Stimulated activated CD4-positive, alpha-beta T cell treated with anti-CD3 and anti-CD28 coated beads, TNF-alpha, amount 100 ng/mL, for 24 hours (primary cell): Measurements from ENCODE around the gene PTGER1.
A peak's percentile ranks its signal among the peaks of the same experiment; 100 is the strongest.
"Not testable (repeated sequence)": the region's sequence is repeated elsewhere in the genome, so short reads cannot be mapped to it uniquely, and the experiment has no call there.

Experiments used
- DNase-seq, 3 experiments: peaks; one replicate each; pipeline ENCODE4 v3.0.0-alpha.2; 2020; ENCODE audit warnings: low read depth in 3 of 3

Gene PTGER1

DNA sequence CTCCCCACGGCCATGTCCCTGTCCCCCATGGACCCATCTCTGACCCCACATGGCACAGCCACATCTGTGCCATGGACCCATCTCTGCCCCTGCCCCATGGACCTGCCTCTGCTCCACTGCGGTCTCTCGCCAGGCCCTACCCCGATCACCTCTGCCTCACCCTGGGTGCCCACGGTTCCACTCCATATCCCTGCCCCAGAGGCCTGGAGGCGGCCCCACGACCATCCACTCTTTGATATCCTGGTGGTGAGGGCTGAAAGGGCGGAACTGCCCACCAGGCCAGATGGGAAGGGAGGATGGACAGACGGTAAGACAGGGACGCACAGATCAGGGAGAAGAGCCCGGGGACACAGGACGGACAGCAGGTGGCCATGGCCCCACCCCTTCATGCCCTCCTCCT lies 327 bp downstream of the PTGER1 start:
- no peak for DNase-seq

DNA sequence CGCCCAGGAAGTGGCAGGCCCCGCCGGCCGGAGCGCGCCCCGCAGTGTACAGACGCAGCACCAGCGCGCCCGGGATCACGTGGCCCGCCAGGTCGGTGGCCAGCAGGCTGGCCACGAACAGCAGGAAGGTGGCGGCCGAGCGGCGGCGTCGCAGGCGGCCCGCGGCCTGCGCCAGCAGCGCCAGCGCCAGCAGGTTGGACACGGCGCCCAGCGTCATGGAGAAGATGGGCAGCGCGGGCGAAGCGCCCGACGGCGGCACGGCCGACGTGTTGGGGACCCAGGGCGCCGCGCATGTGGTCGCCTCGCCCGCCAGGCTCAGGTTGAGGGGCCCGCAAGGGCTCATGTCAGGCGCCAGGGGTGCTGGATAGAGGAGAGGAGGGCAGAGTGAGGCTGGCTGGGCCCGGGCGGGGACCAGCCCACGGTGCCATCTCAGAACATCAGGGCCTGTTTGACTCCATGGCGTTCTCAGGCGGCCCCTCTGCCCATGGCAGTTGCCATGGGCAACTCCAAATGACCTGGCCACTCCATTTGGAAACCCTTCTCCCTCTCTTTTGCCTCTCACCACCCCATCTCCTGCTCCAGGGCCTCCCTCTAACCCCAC lies 1.1 kb downstream of the PTGER1 start:
- DNase-seq: no peak

DNA sequence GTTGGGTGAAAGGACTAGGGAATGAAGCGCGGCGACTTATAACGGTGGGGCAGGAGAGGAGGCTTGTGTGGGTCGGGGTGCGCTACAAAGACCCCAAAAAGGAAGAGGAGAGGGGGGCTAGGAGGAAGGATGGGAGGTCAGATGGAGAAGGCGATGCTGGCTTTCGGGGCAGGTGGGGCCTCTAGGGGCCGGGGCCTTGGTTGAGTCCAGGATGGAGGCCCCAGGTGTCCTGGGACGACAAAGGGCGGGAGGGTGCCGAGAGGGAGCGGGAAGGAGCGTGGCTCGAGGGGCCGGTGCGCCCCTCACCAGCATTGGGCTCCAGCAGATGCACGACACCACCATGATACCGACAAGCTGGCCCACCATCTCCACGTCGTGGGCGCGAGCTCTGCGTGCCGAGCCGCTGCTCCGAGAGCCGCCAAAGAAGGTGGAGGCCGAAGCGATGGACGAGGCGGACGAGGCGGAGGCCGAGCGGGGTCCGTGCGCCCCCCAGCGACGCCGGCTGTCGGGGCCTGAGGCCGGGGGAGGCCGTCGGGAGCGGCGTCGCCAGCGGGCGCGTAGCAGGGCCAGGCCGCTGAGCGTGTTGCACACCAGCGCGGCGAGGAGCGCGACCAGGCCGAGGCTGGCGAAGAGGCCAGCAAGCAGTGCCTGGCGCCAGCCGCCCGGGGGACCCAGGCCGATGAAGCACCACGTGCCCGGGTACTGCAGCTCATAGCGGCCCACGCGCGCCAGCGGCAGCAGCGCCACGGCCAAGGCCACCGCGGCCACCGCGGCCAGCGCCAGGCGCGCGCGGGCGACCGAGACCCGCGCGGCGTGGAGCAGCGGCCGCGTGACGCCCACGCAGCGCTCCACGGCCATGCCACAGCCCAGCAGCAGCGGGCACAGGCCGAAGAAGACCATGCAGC lies 1.8 kb downstream of the PTGER1 start:
- no peak for DNase-seq

DNA sequence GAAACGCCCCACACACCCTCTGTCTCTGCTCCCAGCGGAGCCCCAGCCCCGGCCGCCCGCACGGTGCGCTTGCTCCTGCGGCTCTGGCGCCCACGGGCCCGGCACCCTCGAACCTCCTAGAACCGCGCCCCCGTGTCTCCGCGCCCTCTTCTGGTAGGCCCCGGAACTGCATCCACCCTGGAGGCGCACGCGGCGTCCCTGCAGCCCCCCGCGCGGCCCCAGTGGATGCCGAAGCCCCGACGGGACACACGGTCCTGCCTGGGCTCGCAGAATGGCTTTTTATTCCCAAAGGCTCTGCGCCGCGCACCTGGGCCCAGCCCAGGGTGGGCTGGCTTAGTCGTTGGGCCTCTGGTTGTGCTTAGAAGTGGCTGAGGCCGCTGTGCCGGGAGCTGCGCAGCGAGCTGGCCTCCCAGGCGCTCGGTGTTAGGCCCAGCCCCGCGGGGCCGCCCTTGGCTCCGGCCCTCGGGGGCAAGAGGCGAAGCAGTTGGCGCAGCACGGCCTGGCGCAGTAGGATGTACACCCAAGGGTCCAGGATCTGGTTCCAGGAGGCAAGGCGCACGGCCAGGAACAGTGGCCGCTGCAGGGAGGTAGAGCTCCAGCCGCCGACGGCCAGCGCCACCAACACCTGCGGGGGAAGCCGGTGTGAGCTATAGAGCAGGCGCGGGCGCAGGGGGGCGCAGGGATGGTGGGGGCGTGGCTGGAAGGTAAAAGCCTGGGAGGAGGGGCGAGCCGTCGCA lies 2.8 kb downstream of the PTGER1 start:
- peak; percentile 71 to 86 (median 77) for DNase-seq

DNA sequence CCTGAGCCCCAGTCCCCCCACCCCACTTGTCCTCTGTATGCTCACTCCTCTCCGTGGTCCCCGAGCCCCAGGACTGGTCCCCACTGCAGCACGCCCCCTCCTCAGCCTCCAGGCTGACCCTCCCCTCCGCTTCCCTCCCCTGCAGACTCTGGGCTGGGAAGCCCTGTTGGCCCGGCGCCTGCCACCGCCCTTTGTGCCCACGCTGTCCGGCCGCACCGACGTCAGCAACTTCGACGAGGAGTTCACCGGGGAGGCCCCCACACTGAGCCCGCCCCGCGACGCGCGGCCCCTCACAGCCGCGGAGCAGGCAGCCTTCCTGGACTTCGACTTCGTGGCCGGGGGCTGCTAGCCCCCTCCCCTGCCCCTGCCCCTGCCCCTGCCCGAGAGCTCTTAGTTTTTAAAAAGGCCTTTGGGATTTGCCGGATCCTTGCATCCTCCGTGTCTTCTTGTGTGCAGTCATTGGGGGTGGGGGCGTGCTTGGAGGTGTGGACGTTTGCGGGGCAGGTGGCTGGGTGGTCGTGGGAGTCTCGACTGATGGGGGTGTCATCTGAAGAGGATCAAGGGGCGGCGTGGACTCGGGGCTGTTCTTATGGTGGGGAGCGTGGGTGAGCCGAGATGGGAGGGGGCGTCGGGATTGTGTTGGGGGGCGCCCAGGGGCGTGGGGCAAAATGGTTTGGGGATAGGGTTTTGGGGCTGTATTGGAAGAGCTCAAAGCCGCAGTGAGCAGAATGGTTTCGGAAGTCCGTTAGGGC lies 3.5 kb downstream of the PTGER1 start:
- DNase-seq: no peak

DNA sequence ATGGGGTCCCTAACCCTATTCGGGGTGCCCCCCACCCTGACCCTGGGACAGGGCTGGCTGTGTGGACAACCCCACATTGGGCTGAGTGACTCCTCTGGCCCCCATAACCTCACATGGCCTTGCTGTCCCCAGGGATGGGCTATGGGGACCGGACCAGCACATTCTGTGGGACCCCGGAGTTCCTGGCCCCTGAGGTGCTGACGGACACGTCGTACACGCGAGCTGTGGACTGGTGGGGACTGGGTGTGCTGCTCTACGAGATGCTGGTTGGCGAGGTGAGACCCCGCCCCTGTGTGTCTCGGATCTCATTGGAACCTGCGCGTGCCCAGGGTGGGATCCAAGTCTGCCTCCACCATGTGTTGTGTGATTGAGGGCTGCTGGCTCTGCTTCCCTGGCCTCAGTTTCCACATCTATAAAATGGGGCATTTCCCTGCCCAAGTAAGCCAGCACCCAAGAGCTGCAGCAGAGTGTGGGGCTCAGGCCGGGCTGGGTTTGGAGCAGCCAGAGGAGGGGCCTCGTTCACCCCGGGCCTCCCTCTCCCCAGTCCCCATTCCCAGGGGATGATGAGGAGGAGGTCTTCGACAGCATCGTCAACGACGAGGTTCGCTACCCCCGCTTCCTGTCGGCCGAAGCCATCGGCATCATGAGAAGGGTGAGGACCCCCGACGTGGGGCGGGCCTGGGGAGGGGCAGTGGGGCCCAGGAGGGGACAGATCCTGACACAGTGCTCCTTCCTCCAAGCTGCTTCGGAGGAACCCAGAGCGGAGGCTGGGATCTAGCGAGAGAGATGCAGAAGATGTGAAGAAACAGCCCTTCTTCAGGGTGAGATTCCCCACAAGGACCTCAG lies 4.9 kb downstream of the PTGER1 start:
- DNase-seq: no peak

DNA sequence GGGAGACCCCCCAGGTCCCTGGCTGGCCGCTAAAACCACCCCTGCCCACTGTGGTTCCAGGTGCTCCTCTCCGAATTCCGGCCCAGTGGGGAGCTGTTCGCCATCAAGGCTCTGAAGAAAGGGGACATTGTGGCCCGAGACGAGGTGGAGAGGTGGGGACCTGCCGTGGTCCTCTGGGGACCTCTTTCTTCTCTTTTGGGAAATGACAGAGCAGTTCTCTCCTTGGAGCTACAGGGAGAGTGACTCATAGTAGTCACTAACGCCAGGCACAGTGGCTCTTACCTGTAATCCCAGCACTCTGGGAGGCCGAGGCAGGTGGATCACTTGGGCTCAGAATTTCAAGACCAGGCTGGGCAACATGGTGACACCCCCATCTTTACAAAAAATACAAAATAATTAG lies 7.3 kb downstream of the PTGER1 start:
- no peak for DNase-seq

DNA sequence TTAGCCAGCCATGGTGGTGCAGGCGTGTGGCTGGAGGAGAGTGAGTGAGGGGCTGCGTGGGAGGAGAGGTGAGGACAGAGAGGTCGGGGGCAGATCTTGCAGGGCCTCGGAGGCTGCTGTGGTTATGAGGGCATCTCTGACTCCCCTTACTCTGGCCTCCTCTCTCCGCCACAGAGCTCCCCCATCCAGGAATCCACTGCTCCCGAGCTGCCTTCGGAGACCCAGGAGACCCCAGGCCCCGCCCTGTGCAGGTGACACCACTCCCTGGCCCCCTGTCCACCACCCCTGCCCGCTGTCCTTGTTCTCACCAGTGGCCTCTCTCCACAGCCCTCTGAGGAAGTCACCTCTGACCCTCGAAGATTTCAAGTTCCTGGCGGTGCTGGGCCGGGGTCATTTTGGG lies 7.8 kb downstream of the PTGER1 start:
- DNase-seq: no peak

DNA sequence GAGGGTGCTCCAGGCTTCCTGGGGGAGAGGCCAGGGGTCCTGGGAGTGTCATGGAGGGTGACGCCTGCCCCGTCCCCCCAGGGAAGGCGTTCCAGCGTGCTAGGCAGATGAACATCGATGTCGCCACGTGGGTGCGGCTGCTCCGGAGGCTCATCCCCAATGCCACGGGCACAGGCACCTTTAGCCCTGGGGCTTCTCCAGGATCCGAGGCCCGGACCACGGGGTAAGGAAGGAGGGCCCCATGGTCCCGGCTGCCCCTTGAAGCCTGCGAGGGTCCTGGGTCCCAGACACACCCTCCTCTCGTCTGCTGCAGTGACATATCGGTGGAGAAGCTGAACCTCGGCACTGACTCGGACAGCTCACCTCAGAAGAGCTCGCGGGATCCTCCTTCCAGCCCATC lies 11.4 kb downstream of the PTGER1 start:
- DNase-seq: no peak

DNA sequence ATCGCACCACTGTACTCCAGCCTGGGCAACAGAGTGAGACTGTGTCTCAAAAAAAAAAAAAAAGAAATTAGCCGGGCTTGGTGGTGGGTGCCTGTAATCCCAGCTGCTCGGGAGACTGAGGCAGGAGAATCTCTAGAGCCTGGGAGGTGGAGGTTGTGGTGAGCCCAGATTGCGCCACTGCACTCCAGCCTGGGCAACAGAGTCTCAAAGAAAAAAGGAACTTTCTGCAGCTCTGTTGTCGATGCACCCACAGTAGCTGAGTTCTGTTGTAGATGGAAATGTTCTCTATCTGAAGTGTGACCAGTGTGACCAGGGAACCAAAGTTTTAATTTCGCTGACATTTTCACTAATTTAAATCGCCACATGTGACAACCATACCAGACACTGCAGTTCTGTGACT lies 12.8 kb downstream of the PTGER1 start:
- not testable (repeated sequence) for DNase-seq

DNA sequence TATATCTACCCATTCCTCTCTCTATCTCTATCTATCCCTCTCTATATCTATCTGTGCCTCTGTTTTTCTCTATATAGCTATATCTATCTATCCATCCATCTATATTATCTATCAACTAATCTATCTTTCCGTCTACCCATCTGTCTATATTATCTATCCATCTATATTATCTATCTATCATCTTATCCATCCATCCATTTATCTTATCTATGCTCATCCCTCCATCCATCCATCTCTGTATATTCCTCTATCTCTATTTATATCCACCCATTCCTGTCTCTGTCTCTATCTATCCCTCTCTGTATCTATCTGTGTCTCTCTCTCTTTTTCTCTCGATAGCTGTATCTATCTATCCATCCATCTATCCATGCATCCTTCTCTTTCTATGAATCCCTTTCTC lies 14.2 kb downstream of the PTGER1 start:
- no peak for DNase-seq

DNA sequence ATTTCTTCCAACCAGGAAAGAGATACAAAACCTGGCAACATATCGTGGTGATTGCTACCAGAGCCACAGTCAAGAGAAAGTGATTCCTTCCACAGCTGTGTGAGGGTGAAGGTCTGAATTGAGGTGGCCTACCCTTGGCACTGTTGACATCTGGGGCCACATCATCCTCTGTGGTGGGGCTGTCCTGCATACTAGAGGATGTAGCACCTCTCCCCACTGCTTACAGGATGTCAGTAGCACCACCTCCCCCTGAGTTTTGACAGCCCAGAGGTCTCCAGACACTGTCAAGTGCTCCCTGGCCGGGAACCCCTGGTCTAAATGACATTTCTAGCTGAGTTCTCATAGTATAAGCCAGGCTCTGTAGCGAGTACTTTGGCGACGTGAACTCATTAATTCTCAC lies 15.5 kb downstream of the PTGER1 start:
- no peak for DNase-seq

DNA sequence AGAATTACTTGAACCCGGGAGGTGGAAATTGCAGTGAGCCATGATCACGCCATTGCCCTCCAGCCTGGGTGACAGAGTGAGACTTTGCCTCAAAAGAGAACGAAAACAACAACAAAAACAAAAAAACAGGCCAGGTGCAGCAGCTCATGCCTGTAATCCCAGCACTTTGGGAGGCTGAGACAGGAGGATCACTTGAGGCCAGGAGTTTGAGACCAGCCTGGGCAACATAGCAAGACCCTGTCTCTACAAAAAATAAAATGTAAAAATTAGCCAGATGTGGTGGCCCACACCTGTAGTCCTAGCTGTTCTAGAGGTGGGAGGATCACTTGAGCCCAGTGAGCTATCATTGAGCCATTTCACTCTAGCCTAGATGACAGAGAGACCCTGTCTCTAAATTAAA lies 22.9 kb downstream of the PTGER1 start:
- DNase-seq: not testable (repeated sequence)

DNA sequence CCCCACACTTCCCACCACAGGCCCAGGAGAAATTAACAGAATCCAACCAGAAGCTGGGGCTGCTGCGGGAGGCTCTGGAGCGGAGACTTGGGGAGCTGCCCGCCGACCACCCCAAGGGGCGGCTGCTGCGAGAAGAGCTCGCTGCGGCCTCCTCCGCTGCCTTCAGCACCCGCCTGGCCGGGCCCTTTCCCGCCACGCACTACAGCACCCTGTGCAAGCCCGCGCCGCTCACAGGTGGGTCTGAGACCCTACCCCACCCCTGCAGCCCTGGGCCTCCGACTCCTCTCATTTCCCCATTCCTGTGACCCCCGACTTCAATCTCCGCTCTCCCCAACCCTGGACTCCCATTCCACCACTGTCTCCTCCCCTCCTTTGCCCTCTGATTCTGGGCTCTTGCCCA lies 24.3 kb downstream of the PTGER1 start:
- no peak for DNase-seq

DNA sequence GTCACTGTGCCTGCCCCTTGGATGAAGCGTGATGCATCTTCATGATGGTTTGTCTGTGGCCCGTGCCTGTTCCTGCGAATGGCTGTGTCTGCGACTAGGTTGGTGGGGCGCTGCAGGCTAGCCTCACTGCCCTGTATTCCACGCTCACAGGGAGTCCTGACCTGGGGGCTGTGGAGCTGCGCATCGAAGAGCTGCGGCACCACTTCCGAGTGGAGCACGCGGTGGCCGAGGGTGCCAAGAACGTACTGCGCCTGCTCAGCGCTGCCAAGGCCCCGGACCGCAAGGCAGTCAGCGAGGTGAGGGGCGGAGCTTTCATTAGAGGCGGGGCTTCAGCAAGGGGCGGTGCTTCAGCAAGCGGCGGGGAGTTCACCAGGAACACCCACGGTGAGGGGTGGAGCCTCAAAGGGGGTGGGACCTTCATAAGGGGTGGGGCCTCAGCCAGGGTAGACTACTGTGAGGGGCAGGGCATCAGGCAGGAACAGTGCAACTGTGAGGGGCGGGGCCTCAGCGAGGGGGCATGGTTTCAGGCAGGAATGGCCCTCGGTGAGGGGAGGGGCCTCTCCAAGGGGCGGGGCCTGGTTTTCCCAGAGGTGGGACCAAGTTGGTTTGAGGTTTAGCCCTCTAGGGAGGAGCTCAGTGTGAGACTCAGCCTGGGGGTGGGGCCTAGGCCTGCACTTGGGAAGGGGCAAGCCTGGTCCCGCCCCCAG lies 24.8 kb downstream of the PTGER1 start:
- DNase-seq: peak in 2 of 3 experiments; percentile 43 to 83

DNA sequence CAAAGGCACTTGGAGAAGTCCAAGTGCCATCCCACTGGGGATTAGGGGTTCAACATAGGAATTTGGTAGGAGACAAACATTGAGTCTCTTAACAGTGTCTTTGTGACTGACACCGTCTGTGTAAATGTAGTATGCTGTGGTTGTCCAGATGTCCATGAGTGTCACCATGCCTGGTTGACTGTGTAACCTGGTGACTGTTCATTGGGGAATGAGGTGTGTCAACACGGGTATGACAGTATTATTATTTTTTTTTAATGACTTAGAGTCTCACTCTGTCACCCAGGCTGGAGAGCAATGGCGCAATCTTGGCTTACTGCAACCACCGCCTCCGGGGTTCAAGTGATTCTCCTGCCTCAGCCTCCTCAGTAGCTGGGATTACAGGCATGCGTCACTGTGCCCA lies 25.8 kb downstream of the PTGER1 start:
- DNase-seq: no peak

DNA sequence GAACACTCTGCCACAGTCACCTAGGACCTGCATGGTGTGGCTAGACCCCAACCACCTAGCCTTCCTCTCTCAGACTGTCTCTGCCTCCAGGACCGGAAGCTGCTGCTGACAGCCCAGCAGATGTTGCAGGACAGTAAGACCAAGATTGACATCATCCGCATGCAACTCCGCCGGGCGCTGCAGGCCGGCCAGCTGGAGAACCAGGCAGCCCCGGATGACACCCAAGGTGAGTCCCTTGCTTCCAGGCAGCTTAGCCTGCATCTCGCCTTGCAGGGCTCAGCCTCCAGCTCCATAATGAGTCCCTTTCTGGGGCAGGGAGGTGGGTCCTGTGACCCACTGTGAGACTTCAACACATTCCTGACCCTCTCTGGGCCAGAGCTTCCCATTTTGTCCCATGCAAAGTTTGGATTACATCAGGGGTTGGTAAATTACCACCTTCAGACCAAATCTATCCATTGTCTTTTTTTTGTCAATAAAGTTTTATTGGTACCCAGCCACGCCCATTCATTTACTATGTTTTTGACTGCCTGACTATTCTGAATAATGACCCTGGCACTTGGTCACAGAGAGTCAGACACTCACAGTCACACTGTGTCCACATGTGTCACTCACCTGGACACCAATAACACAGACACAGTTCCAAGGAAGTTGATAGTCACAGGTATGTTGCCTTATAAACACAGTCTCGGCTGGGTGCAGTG lies 28.7 kb downstream of the PTGER1 start:
- DNase-seq: no peak

DNA sequence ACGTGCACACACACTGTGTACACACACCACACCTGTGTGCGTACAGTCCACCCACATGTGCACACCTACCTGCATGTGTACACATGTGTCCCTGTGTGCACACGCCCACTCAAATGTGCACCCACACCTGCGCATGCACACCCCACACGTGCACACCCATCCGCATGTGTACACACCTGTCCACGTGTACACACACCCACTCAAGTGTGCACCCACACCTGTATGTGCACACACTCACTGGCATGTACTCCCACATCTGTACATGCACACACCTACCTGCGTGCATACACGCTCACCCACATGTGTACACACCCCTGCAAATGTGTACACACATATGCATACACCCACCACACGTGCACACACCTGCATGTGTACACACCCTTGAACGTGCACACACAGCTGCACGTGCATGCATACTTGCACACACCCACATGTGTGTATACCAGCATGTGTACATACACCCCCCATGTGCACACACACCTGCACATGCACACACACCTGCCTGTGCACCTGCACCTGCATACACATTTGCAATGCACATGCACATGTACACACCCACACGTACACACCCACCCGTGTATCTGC lies 31.4 kb downstream of the PTGER1 start:
- no peak for DNase-seq

DNA sequence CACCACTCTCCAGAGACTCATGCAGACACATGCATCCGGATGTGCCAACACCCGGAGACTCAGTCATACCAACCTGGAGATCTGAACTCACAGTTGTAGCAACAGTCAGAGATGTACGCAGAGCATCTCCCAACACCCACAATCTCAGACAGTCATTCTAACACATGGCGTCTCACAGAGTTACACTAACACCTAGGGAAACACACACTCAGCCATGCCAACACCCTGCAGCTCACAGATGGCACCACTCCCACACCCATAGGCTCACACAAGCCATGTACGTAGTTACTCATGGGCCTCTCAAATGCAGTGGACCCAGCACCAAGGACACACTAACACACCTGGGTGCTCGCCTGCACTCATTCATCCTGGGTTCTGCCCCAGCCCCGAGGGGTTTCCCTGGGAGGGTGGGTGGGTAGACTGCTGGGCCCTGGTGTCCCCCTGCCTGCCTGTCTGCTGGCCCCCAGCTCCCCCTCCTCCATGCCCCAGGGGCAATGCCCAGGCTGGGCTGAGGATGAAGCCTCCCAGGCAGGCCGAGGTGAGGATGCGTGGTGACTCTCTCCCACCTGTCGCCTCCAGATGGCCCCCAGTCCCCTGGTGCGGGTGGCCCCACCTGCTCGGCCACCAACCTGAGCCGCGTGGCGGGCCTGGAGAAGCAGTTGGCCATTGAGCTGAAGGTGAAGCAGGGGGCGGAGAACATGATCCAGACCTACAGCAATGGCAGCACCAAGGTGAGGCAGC lies 32.1 kb downstream of the PTGER1 start:
- no peak for DNase-seq
